K562 (cell line): ENCODE results near the gene RIPPLY3. TPM values are rescaled to one million over a fixed set of nuclear protein-coding genes. Genes with fewer than 3 reads are reported as not detected.
A peak's percentile ranks its signal among the peaks of the same experiment; 100 is the strongest.

ENCODE experiments used
- BHLHE40 ChIP-seq: IDR thresholded peaks from 2 replicates; pipeline ENCODE4 v1.6.1; 2011; ENCODE audit warnings: low read length, improper control_type of control experiment
- CC2D1A ChIP-seq: fragments of 450-650 bp; IDR thresholded peaks from 2 replicates; pipeline ENCODE4 v1.6.1; 2017; ENCODE audit warnings: mild to moderate bottlenecking
- HMG20B ChIP-seq: fragments of 250-450 bp; sonication (Bioruptor Pico); IDR thresholded peaks from 2 replicates; pipeline ENCODE4 v1.5.0; 2021; ENCODE audit warnings: mild to moderate bottlenecking
- LCOR ChIP-seq: sonication (generic); formaldehyde crosslinking; IDR thresholded peaks from 2 replicates; pipeline ENCODE4 v1.8.0; 2022; ENCODE audit warnings: mild to moderate bottlenecking, missing genetic modification reagents
- MBD2 ChIP-seq: sonication (generic); IDR thresholded peaks from 2 replicates; pipeline ENCODE4 v1.6.1; 2016; ENCODE audit warnings: low read depth, borderline replicate concordance
- MTA3 ChIP-seq: fragments of 450-650 bp; formaldehyde crosslinking; IDR thresholded peaks from 2 replicates; pipeline ENCODE4 v1.6.1; 2017; ENCODE audit warnings: mild to moderate bottlenecking, borderline replicate concordance
- MXI1 ChIP-seq: IDR thresholded peaks from 2 replicates; pipeline ENCODE4 v1.6.1; 2011; ENCODE audit warnings: low read depth, mild to moderate bottlenecking, improper control_type of control experiment, low read length
- NBN ChIP-seq: fragments of 450-650 bp; IDR thresholded peaks from 2 replicates; pipeline ENCODE4 v1.6.1; 2016; ENCODE audit warnings: low read depth, mild to moderate bottlenecking
- NCOA6 ChIP-seq: fragments of 450-650 bp; IDR thresholded peaks from 2 replicates; pipeline ENCODE4 v1.6.1; 2017; ENCODE audit warnings: mild to moderate bottlenecking
- POLR2AphosphoS5 ChIP-seq: IDR thresholded peaks from 2 replicates; pipeline ENCODE4 v1.6.1; 2011; ENCODE audit warnings: mild to moderate bottlenecking, low read depth, low read length, moderate library complexity; ENCODE audit not compliant: control insufficient read depth, insufficient read depth
- PPARD ChIP-seq: fragments of 250-450 bp; sonication (Bioruptor Pico); IDR thresholded peaks from 2 replicates; pipeline ENCODE4 v1.8.0; 2022; ENCODE audit warnings: inconsistent platforms, mild to moderate bottlenecking, moderate library complexity
- PURB ChIP-seq: sonication (generic); formaldehyde crosslinking; IDR thresholded peaks from 2 replicates; pipeline ENCODE4 v1.9.0; 2021; ENCODE audit warnings: low read depth, mild to moderate bottlenecking, missing genetic modification reagents
- RB1 ChIP-seq: fragments of 450-650 bp; IDR thresholded peaks from 2 replicates; pipeline ENCODE4 v1.6.1; 2017; ENCODE audit warnings: low read depth, mild to moderate bottlenecking
- STAT5A ChIP-seq: IDR thresholded peaks from 2 replicates; pipeline ENCODE4 v1.6.1; 2012; ENCODE audit warnings: low read length, inconsistent platforms, borderline replicate concordance
- ZZZ3 ChIP-seq: fragments of 450-650 bp; IDR thresholded peaks from 2 replicates; pipeline ENCODE4 v1.6.1; 2016; ENCODE audit warnings: antibody characterized with exemption, mild to moderate bottlenecking, moderate library complexity
- polyA plus RNA-seq, 8 experiments: library from polyadenylated mRNA; depleted of rRNA in 4 of 8; stranded (reverse) in 5 of 8; unstranded in 3 of 8; fragments of >200 nt; fragmentation: Nextera tagmentation in 2 of 8; fragmentation: Illumina TruSeq in 1 of 8; extraction: Ambion mirVana in 2 of 8; extraction: Trizol in 1 of 8; gene quantifications; 2 replicates each; pipeline versions ENCODE4 v1.2.1 to v1.2.3, GENCODE V29; 2011 to 2014; ENCODE audit warnings: inconsistent platforms in 1 of 8, missing spikeins in 1 of 8
- total RNA-seq, 7 experiments: library from RNA; depleted of rRNA in 6 of 7; stranded (reverse); fragments of >200 nt in 6 of 7; fragmentation: Illumina TruSeq in 2 of 7; extraction: Trizol in 2 of 7; gene quantifications; 2 replicates each; pipeline versions ENCODE4 v1.2.1 to v1.2.3, GENCODE V29; 2011 to 2021; ENCODE audit warnings: low replicate concordance in 1 of 7
- TF ChIP-seq, protein P1 (sequence below): IDR thresholded peaks from 2 replicates; pipeline ENCODE4 v1.6.1; 2012; ENCODE audit warnings: low read depth, low read length, improper control_type of control experiment, borderline replicate concordance
- TF ChIP-seq, protein P2 (sequence below), 2 experiments: fragments of 450-650 bp; formaldehyde crosslinking in 1 of 2; IDR thresholded peaks; 2 replicates each; pipeline versions ENCODE4 v1.4.0 to v1.6.1; 2014 to 2020; ENCODE audit warnings: mild to moderate bottlenecking in 2 of 2, borderline replicate concordance in 1 of 2, low read depth in 1 of 2
- TF ChIP-seq, protein P3 (sequence below): fragments of 450-650 bp; IDR thresholded peaks from 2 replicates; pipeline ENCODE4 v1.6.1; 2016

Gene RIPPLY3
- total and polyA plus RNA-seq, 9 of the 15 experiments (the other 6 are each of a cell fraction or from before 2014, with no cell fraction given) = not detected

GRCh38 chr21:36976882-36977651 lies 29.4 kb upstream of the RIPPLY3 start (continued):
- TF ChIP-seq, protein P1, sequence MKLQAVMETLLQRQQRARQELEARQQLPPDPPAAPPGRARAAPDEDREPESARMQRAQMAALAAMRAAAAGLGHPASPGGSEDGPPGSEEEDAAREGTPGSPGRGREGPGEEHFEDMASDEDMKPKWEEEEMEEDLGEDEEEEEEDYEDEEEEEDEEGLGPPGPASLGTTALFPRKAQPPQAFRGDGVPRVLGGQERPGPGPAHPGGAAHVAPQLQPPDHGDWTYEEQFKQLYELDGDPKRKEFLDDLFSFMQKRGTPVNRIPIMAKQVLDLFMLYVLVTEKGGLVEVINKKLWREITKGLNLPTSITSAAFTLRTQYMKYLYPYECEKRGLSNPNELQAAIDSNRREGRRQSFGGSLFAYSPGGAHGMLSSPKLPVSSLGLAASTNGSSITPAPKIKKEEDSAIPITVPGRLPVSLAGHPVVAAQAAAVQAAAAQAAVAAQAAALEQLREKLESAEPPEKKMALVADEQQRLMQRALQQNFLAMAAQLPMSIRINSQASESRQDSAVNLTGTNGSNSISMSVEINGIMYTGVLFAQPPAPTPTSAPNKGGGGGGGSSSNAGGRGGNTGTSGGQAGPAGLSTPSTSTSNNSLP = peak; percentile 53; the same call in 1 of the 2 replicates
- TF ChIP-seq MXI1 (no peak), MTA3 (0 out of 2 replicates have a peak, but pooled peaks have one; percentile 38), BHLHE40 (peak; percentile 33; the same call in 1 of the 2 replicates), CC2D1A (peak; percentile 78), POLR2AphosphoS5 (no peak), PURB (CRISPR knock-in tag) (no peak), HMG20B (no peak), LCOR (0 out of 2 replicates have a peak, but pooled peaks have one; percentile 61), NCOA6 (no peak), MBD2 (no peak), NBN (0 out of 2 replicates have a peak, but pooled peaks have one; percentile 60), PPARD (no peak), ZZZ3 (no peak), STAT5A (no peak), RB1 (peak; percentile 21; the same call in 1 of the 2 replicates)
- TF ChIP-seq, protein P2, sequence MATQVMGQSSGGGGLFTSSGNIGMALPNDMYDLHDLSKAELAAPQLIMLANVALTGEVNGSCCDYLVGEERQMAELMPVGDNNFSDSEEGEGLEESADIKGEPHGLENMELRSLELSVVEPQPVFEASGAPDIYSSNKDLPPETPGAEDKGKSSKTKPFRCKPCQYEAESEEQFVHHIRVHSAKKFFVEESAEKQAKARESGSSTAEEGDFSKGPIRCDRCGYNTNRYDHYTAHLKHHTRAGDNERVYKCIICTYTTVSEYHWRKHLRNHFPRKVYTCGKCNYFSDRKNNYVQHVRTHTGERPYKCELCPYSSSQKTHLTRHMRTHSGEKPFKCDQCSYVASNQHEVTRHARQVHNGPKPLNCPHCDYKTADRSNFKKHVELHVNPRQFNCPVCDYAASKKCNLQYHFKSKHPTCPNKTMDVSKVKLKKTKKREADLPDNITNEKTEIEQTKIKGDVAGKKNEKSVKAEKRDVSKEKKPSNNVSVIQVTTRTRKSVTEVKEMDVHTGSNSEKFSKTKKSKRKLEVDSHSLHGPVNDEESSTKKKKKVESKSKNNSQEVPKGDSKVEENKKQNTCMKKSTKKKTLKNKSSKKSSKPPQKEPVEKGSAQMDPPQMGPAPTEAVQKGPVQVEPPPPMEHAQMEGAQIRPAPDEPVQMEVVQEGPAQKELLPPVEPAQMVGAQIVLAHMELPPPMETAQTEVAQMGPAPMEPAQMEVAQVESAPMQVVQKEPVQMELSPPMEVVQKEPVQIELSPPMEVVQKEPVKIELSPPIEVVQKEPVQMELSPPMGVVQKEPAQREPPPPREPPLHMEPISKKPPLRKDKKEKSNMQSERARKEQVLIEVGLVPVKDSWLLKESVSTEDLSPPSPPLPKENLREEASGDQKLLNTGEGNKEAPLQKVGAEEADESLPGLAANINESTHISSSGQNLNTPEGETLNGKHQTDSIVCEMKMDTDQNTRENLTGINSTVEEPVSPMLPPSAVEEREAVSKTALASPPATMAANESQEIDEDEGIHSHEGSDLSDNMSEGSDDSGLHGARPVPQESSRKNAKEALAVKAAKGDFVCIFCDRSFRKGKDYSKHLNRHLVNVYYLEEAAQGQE (IDR thresholded peaks at IDR 0.05; ENCODE audit: borderline replicate concordance) = peak; percentile 91
- TF ChIP-seq, protein P2 (CRISPR knock-in tag; IDR thresholded peaks at IDR 0.05; ENCODE audit: low read depth) = no peak
- TF ChIP-seq, protein P3, sequence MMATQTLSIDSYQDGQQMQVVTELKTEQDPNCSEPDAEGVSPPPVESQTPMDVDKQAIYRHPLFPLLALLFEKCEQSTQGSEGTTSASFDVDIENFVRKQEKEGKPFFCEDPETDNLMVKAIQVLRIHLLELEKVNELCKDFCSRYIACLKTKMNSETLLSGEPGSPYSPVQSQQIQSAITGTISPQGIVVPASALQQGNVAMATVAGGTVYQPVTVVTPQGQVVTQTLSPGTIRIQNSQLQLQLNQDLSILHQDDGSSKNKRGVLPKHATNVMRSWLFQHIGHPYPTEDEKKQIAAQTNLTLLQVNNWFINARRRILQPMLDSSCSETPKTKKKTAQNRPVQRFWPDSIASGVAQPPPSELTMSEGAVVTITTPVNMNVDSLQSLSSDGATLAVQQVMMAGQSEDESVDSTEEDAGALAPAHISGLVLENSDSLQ = peak; percentile 70
